ENCODE data around the gene TRPV4. TPM values are rescaled to one million over a fixed set of nuclear protein-coding genes. Genes with fewer than 3 reads are reported as not detected.
"Not testable (repeated sequence)": the region's sequence is repeated elsewhere in the genome, so short reads cannot be mapped to it uniquely, and the experiment has no call there.

Gene TRPV4
- total RNA-seq, 2 experiments from 2014 or later: not detected

DNA sequence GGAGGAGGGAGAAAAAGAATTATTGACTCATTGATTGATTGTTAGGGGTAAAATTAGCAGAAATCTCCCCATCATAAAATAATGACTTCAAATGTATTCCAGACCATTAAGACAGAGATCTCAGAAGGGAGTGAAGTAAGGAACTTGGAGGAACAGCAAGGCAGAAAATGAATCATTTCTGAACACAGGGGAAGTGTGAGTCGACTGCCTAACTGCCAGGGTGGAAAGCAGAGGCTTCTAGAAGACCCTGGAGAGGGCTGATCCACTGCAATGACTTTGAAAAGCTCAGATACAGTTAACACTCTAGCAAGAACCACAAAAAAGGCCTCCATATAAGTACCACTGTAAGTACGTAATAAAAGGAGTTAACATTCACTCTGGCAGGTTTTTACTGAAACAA lies 37.5 kb upstream of the TRPV4 start:
- no peak overlapping the region for H3K27ac Mint-ChIP-seq
- H3K9me3 Mint-ChIP-seq: no peaks in the 10 kb centered on the region
- DNase-seq: no peak
- H3K27me3 Mint-ChIP-seq: no peaks in the 10 kb centered on the region
- no peak for ATAC-seq (ENCODE audit: low read depth)
- no peak overlapping the region for H3K4me3 Mint-ChIP-seq
- POLR2A ChIA-PET: no interaction called here
- H3K4me1 Mint-ChIP-seq: peaks cover 5% of the 10 kb centered on the region
- peaks cover 7% of the 10 kb centered on the region for H3K36me3 Mint-ChIP-seq

DNA sequence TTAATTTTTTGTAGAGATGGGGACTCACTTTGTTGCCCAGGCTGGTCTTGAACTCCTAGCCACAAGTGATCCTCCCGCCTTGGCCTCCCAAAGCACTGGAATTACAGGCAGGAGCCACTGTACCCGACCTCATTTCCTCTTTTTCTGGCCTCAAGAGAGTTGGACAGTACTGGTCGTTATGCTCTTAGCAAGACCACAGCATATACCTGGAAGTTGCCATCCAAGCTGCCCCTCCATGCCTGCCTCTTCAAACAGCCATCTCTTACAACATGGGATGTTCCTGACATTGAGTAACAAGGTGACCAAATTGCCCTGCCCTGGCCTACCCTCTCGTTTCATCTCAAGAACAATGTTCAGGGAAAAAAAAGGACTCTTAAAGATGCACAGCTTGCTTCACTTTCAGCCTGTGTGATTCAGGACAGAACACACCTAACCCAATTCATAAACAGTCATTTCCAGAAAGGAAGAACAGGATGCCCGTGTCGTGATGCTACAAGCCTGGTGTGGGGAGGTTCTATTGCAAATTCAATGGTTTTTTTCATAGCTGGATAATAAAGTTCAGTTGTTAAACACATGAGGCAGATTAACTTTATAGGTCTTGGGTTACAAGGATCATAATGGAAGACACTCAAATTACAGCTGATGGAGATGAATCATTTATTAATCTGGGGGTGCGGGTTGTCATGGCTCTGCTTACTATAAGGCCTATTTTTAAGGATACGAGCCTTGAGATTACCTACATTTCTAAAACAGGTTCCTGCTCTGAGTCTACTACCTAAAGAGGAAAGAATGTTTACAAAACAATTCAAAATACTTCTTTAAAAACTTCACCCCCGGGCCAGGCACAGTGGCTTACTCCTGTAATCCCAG lies 35.2 kb upstream of the TRPV4 start:
- Mint-ChIP-seq H3K36me3 (peaks cover 7% of the 10 kb centered on the region), H3K4me3 (no peak overlapping the region), H3K9me3 (no peaks in the 10 kb centered on the region), H3K27me3 (no peaks in the 10 kb centered on the region), H3K27ac (no peak overlapping the region), H3K4me1 (peaks cover 19% of the 10 kb centered on the region)
- POLR2A ChIA-PET: interaction anchor here (0.7 kb wide), 1 partner anchor 11 kb away, joined by 5 read pairs; no protein-coding TSS in a partner anchor
- DNase-seq (no peak), ATAC-seq (ENCODE audit: low read depth) (no peak)

GRCh38 chr12:109864916-109865315 lies 31.7 kb upstream of the TRPV4 start:
- H3K4me3 Mint-ChIP-seq: no peak overlapping the region
- H3K27ac Mint-ChIP-seq: peak overlapping the region; percentile 33
- ATAC-seq (ENCODE audit: low read depth) (no peak), DNase-seq (no peak)
- POLR2A ChIA-PET: no interaction called here
- H3K9me3 Mint-ChIP-seq: no peaks in the 10 kb centered on the region
- peaks cover 16% of the 10 kb centered on the region for H3K4me1 Mint-ChIP-seq
- H3K36me3 Mint-ChIP-seq: peaks cover 4% of the 10 kb centered on the region
- no peaks in the 10 kb centered on the region for H3K27me3 Mint-ChIP-seq

DNA sequence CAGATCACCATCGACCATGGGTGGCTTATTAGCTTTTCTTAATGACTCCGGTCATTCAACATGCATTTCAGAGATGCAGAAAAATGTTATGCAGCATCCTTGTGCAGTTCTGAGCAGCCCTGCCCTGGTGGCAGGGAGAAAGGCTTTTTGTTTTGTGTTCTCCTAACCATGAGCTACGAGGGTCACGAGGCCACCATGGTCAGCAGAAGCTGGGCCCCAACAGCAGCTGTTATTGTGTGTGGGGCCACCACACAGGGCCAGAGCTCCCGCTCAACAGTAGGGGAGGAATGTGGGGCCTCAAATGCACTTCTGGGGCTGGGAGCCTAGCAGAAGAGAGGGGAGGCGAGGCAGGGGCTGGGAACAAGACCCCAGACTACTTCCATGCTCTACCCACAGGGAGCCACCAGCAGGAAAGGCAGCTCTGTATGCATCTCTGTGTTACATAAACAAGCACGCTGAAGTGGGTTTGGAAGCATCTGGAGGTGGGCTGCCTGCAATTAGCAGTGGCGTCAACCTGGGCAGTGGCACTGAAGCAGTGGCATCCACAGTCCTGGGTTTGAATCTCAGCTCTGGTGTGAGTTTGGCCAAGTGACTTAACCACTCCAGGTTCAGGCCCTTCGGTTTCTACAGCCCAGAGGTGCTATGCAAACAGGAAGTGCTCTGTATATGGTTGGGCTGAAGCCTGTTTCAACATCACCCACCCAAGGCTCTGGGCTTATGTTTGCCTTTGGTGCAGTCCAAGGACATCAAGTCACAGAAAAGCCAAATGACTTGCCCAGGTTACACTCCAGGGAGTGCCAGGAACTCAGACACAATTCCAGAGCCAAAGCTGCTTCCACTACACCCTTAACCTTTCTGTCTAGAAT lies 30.9 kb upstream of the TRPV4 start:
- Mint-ChIP-seq H3K4me1 (peaks cover 16% of the 10 kb centered on the region), H3K9me3 (no peaks in the 10 kb centered on the region), H3K36me3 (peaks cover 4% of the 10 kb centered on the region), H3K27me3 (no peaks in the 10 kb centered on the region), H3K27ac (peak overlapping the region; percentile 56), H3K4me3 (peak overlapping the region; percentile 7)
- peak; percentile 36 for DNase-seq
- ATAC-seq (ENCODE audit: low read depth): peak; percentile 97
- POLR2A ChIA-PET: no interaction called here

DNA sequence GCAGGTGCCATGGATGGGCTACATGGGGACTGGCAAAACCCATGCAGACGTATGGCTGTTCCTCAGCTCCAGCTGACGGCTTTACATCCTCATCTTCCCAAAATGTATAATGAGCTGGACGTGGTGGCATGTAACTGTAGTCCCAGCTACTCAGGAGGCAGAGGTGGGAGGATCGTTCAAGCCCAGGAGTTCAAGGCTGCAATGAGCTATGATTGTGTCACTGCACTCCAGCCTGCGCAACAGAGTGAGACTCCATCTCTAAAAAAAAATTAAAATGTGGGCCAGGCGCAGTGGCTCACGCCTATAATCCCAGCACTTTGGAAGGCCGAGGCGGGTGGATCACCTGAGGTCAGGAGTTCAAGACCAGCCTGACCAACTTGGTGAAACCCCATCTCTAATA lies 29.3 kb upstream of the TRPV4 start:
- H3K27me3 Mint-ChIP-seq; H3K27ac Mint-ChIP-seq; DNase-seq; H3K36me3 Mint-ChIP-seq; POLR2A ChIA-PET; H3K4me3 Mint-ChIP-seq; ATAC-seq (ENCODE audit: low read depth); H3K9me3 Mint-ChIP-seq: not testable (repeated sequence)
- H3K4me1 Mint-ChIP-seq: peaks cover 22% of the 10 kb centered on the region

GRCh38 chr12:109861689-109862314 lies 28.6 kb upstream of the TRPV4 start:
- POLR2A ChIA-PET: interaction anchor here (0.6 kb wide), 1 partner anchor 517 kb away, joined by 3 read pairs; no protein-coding TSS in a partner anchor
- H3K36me3 Mint-ChIP-seq: peaks cover 2% of the 10 kb centered on the region
- H3K27ac Mint-ChIP-seq: no peak overlapping the region
- ATAC-seq (ENCODE audit: low read depth) (no peak), DNase-seq (no peak)
- H3K4me3 Mint-ChIP-seq: no peak overlapping the region
- no peaks in the 10 kb centered on the region for H3K9me3 Mint-ChIP-seq
- peaks cover 22% of the 10 kb centered on the region for H3K4me1 Mint-ChIP-seq
- H3K27me3 Mint-ChIP-seq: no peaks in the 10 kb centered on the region

DNA sequence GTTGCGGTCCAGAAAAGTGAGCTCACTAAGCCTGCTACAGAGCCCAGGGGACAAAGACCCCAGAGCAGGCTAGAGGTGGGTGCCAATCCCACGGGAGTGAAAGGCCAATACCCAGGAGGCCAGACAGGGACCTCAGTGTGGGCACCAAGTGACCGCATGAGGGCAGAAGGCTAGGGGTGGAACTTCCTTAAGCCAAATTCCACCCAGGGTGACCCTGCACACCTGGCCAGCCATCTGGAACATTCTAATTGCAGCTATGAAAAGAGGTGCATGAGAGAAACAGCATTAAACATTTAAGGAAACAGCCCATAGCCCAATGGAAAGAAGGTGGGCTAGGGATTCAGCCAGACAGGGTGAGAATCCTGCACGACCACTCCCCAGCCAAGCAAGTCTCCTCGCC lies 27.8 kb upstream of the TRPV4 start:
- peaks cover 22% of the 10 kb centered on the region for H3K4me1 Mint-ChIP-seq
- DNase-seq (no peak), ATAC-seq (ENCODE audit: low read depth) (no peak)
- peaks cover 2% of the 10 kb centered on the region for H3K36me3 Mint-ChIP-seq
- H3K27me3 Mint-ChIP-seq: no peaks in the 10 kb centered on the region
- no peak overlapping the region for H3K27ac Mint-ChIP-seq
- H3K4me3 Mint-ChIP-seq: no peak overlapping the region
- H3K9me3 Mint-ChIP-seq: no peaks in the 10 kb centered on the region
- POLR2A ChIA-PET: interaction anchor here (0.6 kb wide), 1 partner anchor 518 kb away, joined by 3 read pairs; no protein-coding TSS in a partner anchor

DNA sequence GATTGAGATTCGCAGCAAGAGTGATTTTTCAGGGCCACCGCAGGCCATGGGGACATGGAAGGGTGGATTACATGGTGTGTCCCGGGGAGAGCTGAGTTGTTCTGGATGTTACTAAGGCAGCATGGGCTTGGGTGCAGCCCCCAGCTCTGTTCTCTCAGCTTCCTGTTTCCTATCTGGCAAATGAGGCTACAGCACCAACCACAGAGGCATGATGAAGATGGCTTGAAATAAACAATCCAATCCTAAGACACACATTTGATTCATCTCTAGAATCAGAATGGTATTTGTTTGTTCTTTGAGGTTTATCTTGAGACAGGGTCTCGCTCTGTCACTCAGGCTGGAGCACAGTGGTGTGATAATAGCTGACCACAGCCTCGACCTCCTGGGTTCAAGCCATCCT lies 25.6 kb upstream of the TRPV4 start:
- H3K27me3 Mint-ChIP-seq: no peaks in the 10 kb centered on the region
- POLR2A ChIA-PET: no interaction called here
- no peak overlapping the region for H3K27ac Mint-ChIP-seq
- no peaks in the 10 kb centered on the region for H3K9me3 Mint-ChIP-seq
- peaks cover 11% of the 10 kb centered on the region for H3K4me1 Mint-ChIP-seq
- DNase-seq: no peak
- ATAC-seq (ENCODE audit: low read depth): no peak
- no peak overlapping the region for H3K4me3 Mint-ChIP-seq
- H3K36me3 Mint-ChIP-seq: peaks cover 2% of the 10 kb centered on the region

GRCh38 chr12:109857715-109858114 lies 24.5 kb upstream of the TRPV4 start:
- H3K4me1 Mint-ChIP-seq: peaks cover 9% of the 10 kb centered on the region
- no peaks in the 10 kb centered on the region for H3K9me3 Mint-ChIP-seq
- no peak overlapping the region for H3K27ac Mint-ChIP-seq
- ATAC-seq (ENCODE audit: low read depth): no peak
- no peak for DNase-seq
- POLR2A ChIA-PET: no interaction called here
- H3K4me3 Mint-ChIP-seq: no peak overlapping the region
- no peaks in the 10 kb centered on the region for H3K27me3 Mint-ChIP-seq
- peaks cover 2% of the 10 kb centered on the region for H3K36me3 Mint-ChIP-seq

DNA sequence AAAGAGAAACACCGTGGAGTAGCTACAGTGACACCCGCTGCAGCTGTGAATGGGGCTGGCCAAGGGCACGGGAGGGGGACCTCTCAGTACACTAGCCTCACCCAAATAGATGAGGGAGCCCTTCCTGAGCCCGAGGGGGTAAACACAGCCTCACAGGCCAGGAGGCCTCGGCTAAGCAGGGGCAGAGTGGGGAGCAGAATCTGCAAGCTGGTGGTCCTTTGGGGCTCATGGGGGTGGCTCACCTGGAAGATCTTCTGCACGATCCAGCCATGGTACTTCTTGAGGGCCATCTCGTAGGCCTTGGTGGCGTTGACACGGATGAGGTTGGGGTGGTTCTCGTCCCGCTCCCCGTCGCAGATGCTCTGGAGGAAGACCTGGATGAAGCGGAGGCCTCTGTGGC lies 22.2 kb upstream of the TRPV4 start:
- Mint-ChIP-seq H3K27ac (no peak overlapping the region), H3K4me1 (peaks cover 9% of the 10 kb centered on the region), H3K9me3 (no peaks in the 10 kb centered on the region), H3K36me3 (peaks cover 2% of the 10 kb centered on the region), H3K27me3 (no peaks in the 10 kb centered on the region), H3K4me3 (no peak overlapping the region)
- POLR2A ChIA-PET: no interaction called here
- ATAC-seq (ENCODE audit: low read depth) (no peak), DNase-seq (no peak)

DNA sequence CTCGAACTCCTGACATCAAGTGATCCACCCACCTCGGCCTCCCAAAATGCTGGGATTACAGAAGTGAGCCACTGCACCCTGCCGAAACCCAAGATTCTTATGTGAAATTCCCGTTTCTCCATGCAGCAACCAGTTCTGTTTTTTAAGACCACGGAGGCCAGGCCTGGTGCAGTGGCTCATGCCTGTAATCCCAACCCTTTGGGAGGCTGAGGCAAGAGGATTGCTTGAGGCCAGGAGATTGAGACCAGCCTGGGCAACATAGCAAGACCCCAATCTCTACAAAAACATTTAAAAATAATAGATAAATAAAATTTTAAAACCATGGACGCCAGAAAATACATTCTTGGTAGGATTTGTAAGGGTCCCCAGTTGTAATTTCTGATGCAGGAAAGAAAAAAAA lies 17.3 kb upstream of the TRPV4 start:
- POLR2A ChIA-PET; H3K9me3 Mint-ChIP-seq; H3K4me3 Mint-ChIP-seq; H3K36me3 Mint-ChIP-seq; H3K27ac Mint-ChIP-seq; ATAC-seq (ENCODE audit: low read depth); H3K27me3 Mint-ChIP-seq; H3K4me1 Mint-ChIP-seq; DNase-seq: not testable (repeated sequence)

- H3K27me3 Mint-ChIP-seq: no peaks in the 10 kb centered on the region
Measured at GRCh38 chr12:109847142-109847735, 14.0 kb upstream of the TRPV4 start.

DNA sequence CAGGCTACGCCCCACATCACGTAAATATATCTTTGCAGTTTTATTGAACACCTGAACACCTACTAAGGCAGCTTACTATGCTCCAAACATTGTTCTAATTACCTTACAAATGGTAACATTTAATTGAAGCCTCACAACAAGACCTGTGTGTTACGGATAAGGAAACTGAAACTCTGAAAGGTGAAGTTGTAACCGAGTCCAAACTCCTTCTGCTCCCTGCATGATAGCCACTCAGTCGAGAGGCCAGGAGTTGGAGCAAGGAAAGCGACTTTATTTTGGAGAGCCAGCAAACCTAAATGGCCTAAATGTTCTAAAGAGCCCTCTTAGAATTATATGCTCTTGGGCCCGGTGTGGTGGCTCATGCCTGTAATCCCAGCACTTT lies 12.6 kb upstream of the TRPV4 start:
- no peaks in the 10 kb centered on the region for H3K27me3 Mint-ChIP-seq
- H3K4me3 Mint-ChIP-seq: peak overlapping the region; percentile 56
- no peak overlapping the region for H3K27ac Mint-ChIP-seq
- peaks cover 4% of the 10 kb centered on the region for H3K4me1 Mint-ChIP-seq
- ATAC-seq (ENCODE audit: low read depth) (no peak), DNase-seq (no peak)
- H3K9me3 Mint-ChIP-seq: no peaks in the 10 kb centered on the region
- no peaks in the 10 kb centered on the region for H3K36me3 Mint-ChIP-seq
- POLR2A ChIA-PET: interaction anchor here (1.1 kb wide), 1 partner anchor 41 kb away, joined by 3 read pairs; no protein-coding TSS in a partner anchor

More at GRCh38 chr12:109847142-109847735, 14.0 kb upstream of the TRPV4 start:
- no peaks in the 10 kb centered on the region for H3K9me3 Mint-ChIP-seq
- DNase-seq (no peak), ATAC-seq (ENCODE audit: low read depth) (no peak)
- H3K4me3 Mint-ChIP-seq: no peak overlapping the region
- no peak overlapping the region for H3K27ac Mint-ChIP-seq
- H3K4me1 Mint-ChIP-seq: peaks cover 4% of the 10 kb centered on the region
- POLR2A ChIA-PET: no interaction called here
- no peaks in the 10 kb centered on the region for H3K36me3 Mint-ChIP-seq
